ENCODE results near the gene CD300LB.

DNA sequence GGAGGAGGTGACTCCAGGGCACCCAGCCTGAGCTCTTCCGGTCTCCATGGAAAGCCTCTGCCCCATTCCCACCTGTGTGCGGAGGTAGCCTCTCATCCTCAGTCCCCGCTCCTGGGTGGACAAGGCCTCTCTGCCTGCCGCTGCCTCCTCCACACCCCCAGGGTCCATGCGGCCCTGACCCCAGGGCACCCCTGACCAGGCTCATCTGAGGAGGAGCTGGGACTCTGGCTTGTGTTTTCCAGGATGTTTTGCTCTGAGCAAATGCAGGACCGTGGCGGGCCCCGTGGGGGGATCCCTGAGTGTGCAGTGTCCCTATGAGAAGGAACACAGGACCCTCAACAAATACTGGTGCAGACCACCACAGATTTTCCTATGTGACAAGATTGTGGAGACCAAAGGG is 58.0 kb downstream of the CD300LB start:
- TF ChIP-seq, protein P1, sequence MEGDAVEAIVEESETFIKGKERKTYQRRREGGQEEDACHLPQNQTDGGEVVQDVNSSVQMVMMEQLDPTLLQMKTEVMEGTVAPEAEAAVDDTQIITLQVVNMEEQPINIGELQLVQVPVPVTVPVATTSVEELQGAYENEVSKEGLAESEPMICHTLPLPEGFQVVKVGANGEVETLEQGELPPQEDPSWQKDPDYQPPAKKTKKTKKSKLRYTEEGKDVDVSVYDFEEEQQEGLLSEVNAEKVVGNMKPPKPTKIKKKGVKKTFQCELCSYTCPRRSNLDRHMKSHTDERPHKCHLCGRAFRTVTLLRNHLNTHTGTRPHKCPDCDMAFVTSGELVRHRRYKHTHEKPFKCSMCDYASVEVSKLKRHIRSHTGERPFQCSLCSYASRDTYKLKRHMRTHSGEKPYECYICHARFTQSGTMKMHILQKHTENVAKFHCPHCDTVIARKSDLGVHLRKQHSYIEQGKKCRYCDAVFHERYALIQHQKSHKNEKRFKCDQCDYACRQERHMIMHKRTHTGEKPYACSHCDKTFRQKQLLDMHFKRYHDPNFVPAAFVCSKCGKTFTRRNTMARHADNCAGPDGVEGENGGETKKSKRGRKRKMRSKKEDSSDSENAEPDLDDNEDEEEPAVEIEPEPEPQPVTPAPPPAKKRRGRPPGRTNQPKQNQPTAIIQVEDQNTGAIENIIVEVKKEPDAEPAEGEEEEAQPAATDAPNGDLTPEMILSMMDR (optimal IDR thresholded peaks at IDR 0.05 in 1 of 3, IDR thresholded peaks at IDR 0.05 in 1 of 3, conservative IDR thresholded peaks at IDR 0.05 in 1 of 3; ENCODE audit: extremely low read depth in 1 of 3, insufficient read depth in 2 of 3, low read length in 3 of 3), result no peak
- no peak for TF ChIP-seq EZH2 (IDR thresholded peaks at IDR 0.05; ENCODE audit: low read length)

Data from keratinocyte (primary cell).